Stromal cell of bone marrow (primary cell): ENCODE data around the gene MESD.

Experiments used
- DNase-seq: peaks from one replicate; pipeline ENCODE4 v3.0.0-alpha.2; 2012; ENCODE audit warnings: low read depth

The MESD gene

GRCh38 chr15:81014446-81015093, 25.0 kb upstream of the MESD start:
- DNase-seq: no peak

GRCh38 chr15:81013396-81013929, 23.8 kb upstream of the MESD start:
- no peak for DNase-seq

GRCh38 chr15:81012588-81012987, 23.0 kb upstream of the MESD start:
- DNase-seq: no peak

GRCh38 chr15:81011593-81011992, 22.0 kb upstream of the MESD start:
- no peak for DNase-seq

GRCh38 chr15:81010086-81010485, 20.5 kb upstream of the MESD start:
- DNase-seq: no peak

GRCh38 chr15:81008312-81008711, 18.7 kb upstream of the MESD start:
- DNase-seq: no peak

- no peak for DNase-seq
These were observed 17.9 kb upstream of the MESD start for GRCh38 chr15:81007428-81008064.

- DNase-seq: no peak
These were observed 16.5 kb upstream of the MESD start for GRCh38 chr15:81006124-81006523.

GRCh38 chr15:81003097-81003350, 13.4 kb upstream of the MESD start:
- no peak for DNase-seq

- no peak for DNase-seq
These were observed 12.9 kb upstream of the MESD start for GRCh38 chr15:81002331-81003096.

GRCh38 chr15:81002009-81002330, 12.4 kb upstream of the MESD start:
- DNase-seq: no peak

GRCh38 chr15:81001152-81002008, 11.8 kb upstream of the MESD start:
- no peak for DNase-seq

- peak; percentile 85 for DNase-seq
These were observed 11.1 kb upstream of the MESD start, which contains the start of gene TLNRD1 for GRCh38 chr15:81000624-81001151. Gene TLNRD1, plus strand, starts transcription at chr15:81000923. Its CDS starts 1,349 bp downstream, at chr15:81002272.

GRCh38 chr15:81000144-81000623, 10.6 kb upstream of the MESD start:
- no peak for DNase-seq

GRCh38 chr15:80999623-81000036, 10.0 kb upstream of the MESD start:
- no peak for DNase-seq

GRCh38 chr15:80998251-80998650, 8.6 kb upstream of the MESD start:
- no peak for DNase-seq

GRCh38 chr15:80997692-80998091, 8.1 kb upstream of the MESD start:
- no peak for DNase-seq

- no peak for DNase-seq
These were observed 6.6 kb upstream of the MESD start for GRCh38 chr15:80996247-80996646.

GRCh38 chr15:80992441-80992840, 2.8 kb upstream of the MESD start:
- no peak for DNase-seq

GRCh38 chr15:80992006-80992405, 2.4 kb upstream of the MESD start:
- no peak for DNase-seq

- DNase-seq: peak; percentile 85
These were observed 1.8 kb upstream of the MESD start for GRCh38 chr15:80991421-80991820.

- DNase-seq: no peak
These were observed 1.3 kb upstream of the MESD start for GRCh38 chr15:80990955-80991354.
